ENCODE results near the gene NPIPB2. TPM values are rescaled to one million over a fixed set of nuclear protein-coding genes. Genes with fewer than 3 reads are reported as not detected.

The NPIPB2 gene
- total RNA-seq, 4 donors from 2014 or later, result 1.3 to 7.4 (median 3.2) TPM

GRCh38 chr16:11907160-11907970 lies 34.5 kb downstream of the NPIPB2 start:
- H3K36me3 ChIP-seq, result peaks cover 0 to 36% (median 0%) of the 10 kb centered on the region in 3 donors
- H3K9me3 ChIP-seq, result no peaks in the 10 kb centered on the region
- H3K4me1 ChIP-seq, result peaks cover 0 to 65% (median 18%) of the 10 kb centered on the region in 3 donors
- H3K4me3 ChIP-seq, result no peak overlapping the region
- intact Hi-C loops (cut with DNase I), result no loop called here
- H3K27me3 ChIP-seq, result no peaks in the 10 kb centered on the region
- WGBS, 2 donors, result 87 to 91% methylated on average over 8 of the region's 8 CpGs
- no peak for TF ChIP-seq CTCF (IDR thresholded peaks at IDR 0.05)
- no peak for TF ChIP-seq POLR2A (IDR thresholded peaks at IDR 0.05)
- DNase-seq, result no peak
- no peak overlapping the region for H3K27ac ChIP-seq

GRCh38 chr16:11903906-11904305 lies 37.9 kb downstream of the NPIPB2 start:
- Histone ChIP-seq H3K9me3 (no peaks in the 10 kb centered on the region), H3K4me3 (no peak overlapping the region), H3K36me3 (peaks cover 0 to 36% (median 0%) of the 10 kb centered on the region in 3 donors), H3K4me1 (peaks cover 0 to 59% (median 4%) of the 10 kb centered on the region in 3 donors), H3K27ac (no peak overlapping the region), H3K27me3 (no peaks in the 10 kb centered on the region)
- TF ChIP-seq CTCF (IDR thresholded peaks at IDR 0.05) (no peak), POLR2A (IDR thresholded peaks at IDR 0.05) (no peak)
- WGBS, 2 donors, result 94 to 96% methylated on average over 6 of the region's 6 CpGs
- intact Hi-C loops (cut with DNase I), result no loop called here
- no peak for DNase-seq

- peaks cover 0 to 42% (median 0%) of the 10 kb centered on the region in 3 donors for H3K36me3 ChIP-seq
- H3K4me1 ChIP-seq, result peaks cover 0 to 55% (median 4%) of the 10 kb centered on the region in 3 donors
- no peak for DNase-seq
- intact Hi-C loops (cut with DNase I), result no loop called here
- H3K4me3 ChIP-seq, result no peak overlapping the region
- H3K9me3 ChIP-seq, result no peaks in the 10 kb centered on the region
- TF ChIP-seq CTCF (IDR thresholded peaks at IDR 0.05), result no peak
- TF ChIP-seq POLR2A (IDR thresholded peaks at IDR 0.05), result no peak
- no peak overlapping the region for H3K27ac ChIP-seq
- no peaks in the 10 kb centered on the region for H3K27me3 ChIP-seq
- WGBS, 2 donors, result 56 to 59% methylated on average over 3 of the region's 3 CpGs
Observed at GRCh38 chr16:11901091-11901490, 40.8 kb downstream of the NPIPB2 start.

GRCh38 chr16:11896486-11897176 lies 45.2 kb downstream of the NPIPB2 start:
- 66 to 81% methylated on average over 5 of the region's 5 CpGs for WGBS, 2 donors
- no peaks in the 10 kb centered on the region for H3K9me3 ChIP-seq
- intact Hi-C loops (cut with DNase I), result no loop called here
- H3K4me1 ChIP-seq, result peaks cover 0 to 36% (median 4%) of the 10 kb centered on the region in 3 donors
- DNase-seq, result no peak
- no peak overlapping the region for H3K4me3 ChIP-seq
- peaks cover 0 to 59% (median 4%) of the 10 kb centered on the region in 3 donors for H3K36me3 ChIP-seq
- TF ChIP-seq POLR2A (IDR thresholded peaks at IDR 0.05) (no peak), CTCF (IDR thresholded peaks at IDR 0.05) (no peak)
- peak overlapping the region in 1 of 4 donors; percentile 31 for H3K27ac ChIP-seq
- H3K27me3 ChIP-seq, result no peaks in the 10 kb centered on the region

- Histone ChIP-seq H3K27ac (no peak overlapping the region), H3K9me3 (no peaks in the 10 kb centered on the region), H3K4me1 (peaks cover 0 to 14% (median 0%) of the 10 kb centered on the region in 3 donors), H3K27me3 (no peaks in the 10 kb centered on the region), H3K4me3 (no peak overlapping the region), H3K36me3 (peaks cover 4 to 90% (median 7%) of the 10 kb centered on the region in 3 donors)
- intact Hi-C loops (cut with DNase I), result no loop called here
- TF ChIP-seq CTCF (IDR thresholded peaks at IDR 0.05) (no peak), POLR2A (IDR thresholded peaks at IDR 0.05) (no peak)
- 94 to 100% methylated on average over 2 of the region's 2 CpGs for WGBS, 2 donors
- DNase-seq, result no peak
Observed at GRCh38 chr16:11893571-11893970, 48.3 kb downstream of the NPIPB2 start.
